ENCODE measurements around the gene SH2D3C.
A peak's percentile ranks its signal among the peaks of the same experiment; 100 is the strongest.

Gene SH2D3C

GRCh38 chr9:127789179-127789578 is 10.7 kb upstream of the SH2D3C start:
- H3K4me3 ChIP-seq (ENCODE audit: low read depth, low read length), result no peak overlapping the region

GRCh38 chr9:127788337-127789011 is 10.0 kb upstream of the SH2D3C start:
- no peak overlapping the region for H3K27ac ChIP-seq
- TF ChIP-seq CTCF (IDR thresholded peaks at IDR 0.05; ENCODE audit: low read depth, low read length), result no peak

More at GRCh38 chr9:127789179-127789578, 10.7 kb upstream of the SH2D3C start:
- Histone ChIP-seq H3K27me3 (ENCODE audit: insufficient read depth, low read depth, severe bottlenecking) (no peaks in the 10 kb centered on the region), H3K27ac (no peak overlapping the region), H3K36me3 (peaks cover 75% of the 10 kb centered on the region), H3K9me3 (ENCODE audit: severe bottlenecking) (no peaks in the 10 kb centered on the region)
- no peak for TF ChIP-seq CTCF (IDR thresholded peaks at IDR 0.05; ENCODE audit: low read depth, low read length)
- no peak for DNase-seq

GRCh38 chr9:127786773-127787104 is 8.3 kb upstream of the SH2D3C start:
- Histone ChIP-seq H3K4me3 (ENCODE audit: low read depth, low read length) (peak overlapping the region; percentile 64), H3K9me3 (ENCODE audit: severe bottlenecking) (no peaks in the 10 kb centered on the region), H3K27me3 (ENCODE audit: insufficient read depth, low read depth, severe bottlenecking) (no peaks in the 10 kb centered on the region), H3K36me3 (peaks cover 56% of the 10 kb centered on the region), H3K27ac (peak overlapping the region; percentile 98)
- no peak; the same call in 1 of the 2 replicates for TF ChIP-seq CTCF (IDR thresholded peaks at IDR 0.05; ENCODE audit: low read depth, low read length)
- DNase-seq, result no peak

More at GRCh38 chr9:127788337-127789011, 10.0 kb upstream of the SH2D3C start:
- H3K9me3 ChIP-seq (ENCODE audit: severe bottlenecking), result no peaks in the 10 kb centered on the region
- H3K36me3 ChIP-seq, result peaks cover 71% of the 10 kb centered on the region
- no peak overlapping the region for H3K4me3 ChIP-seq (ENCODE audit: low read depth, low read length)
- H3K27me3 ChIP-seq (ENCODE audit: insufficient read depth, low read depth, severe bottlenecking), result no peaks in the 10 kb centered on the region
- DNase-seq, result no peak

- Histone ChIP-seq H3K36me3 (peaks cover 50% of the 10 kb centered on the region), H3K27me3 (ENCODE audit: insufficient read depth, low read depth, severe bottlenecking) (no peaks in the 10 kb centered on the region), H3K9me3 (ENCODE audit: severe bottlenecking) (no peaks in the 10 kb centered on the region), H3K4me3 (ENCODE audit: low read depth, low read length) (peak within 1 kb of the TSS; percentile 64), H3K27ac (peak within 1 kb of the TSS; percentile 98)
- DNase-seq, result peak; percentile 97
- peak; percentile 64 for TF ChIP-seq CTCF (IDR thresholded peaks at IDR 0.05; ENCODE audit: low read depth, low read length)
Measured at GRCh38 chr9:127785933-127786772, 7.7 kb upstream of the SH2D3C start, which contains the start of gene CDK9. Gene CDK9, plus strand, starts transcription at chr9:127786034. Its CDS starts 115 bp downstream, at chr9:127786149.

GRCh38 chr9:127785023-127785932 is 6.8 kb upstream of the SH2D3C start:
- no peaks in the 10 kb centered on the region for H3K9me3 ChIP-seq (ENCODE audit: severe bottlenecking)
- TF ChIP-seq CTCF (IDR thresholded peaks at IDR 0.05; ENCODE audit: low read depth, low read length), result peak; percentile 85
- peak overlapping the region; percentile 98 for H3K27ac ChIP-seq
- DNase-seq, result peak; percentile 94
- peaks cover 42% of the 10 kb centered on the region for H3K36me3 ChIP-seq
- peak overlapping the region; percentile 54 for H3K4me3 ChIP-seq (ENCODE audit: low read depth, low read length)
- H3K27me3 ChIP-seq (ENCODE audit: insufficient read depth, low read depth, severe bottlenecking), result no peaks in the 10 kb centered on the region
